SH-SY5Y (cell line): ENCODE results near the gene HACL1.

Experiments
- GATA2 ChIP-seq: IDR thresholded peaks from 2 replicates; pipeline ENCODE4 v1.6.1; 2011; ENCODE audit warnings: mild to moderate bottlenecking, low read depth, low read length
- GATA3 ChIP-seq: IDR thresholded peaks from 2 replicates; pipeline ENCODE4 v1.6.1; 2011; ENCODE audit warnings: low read depth, mild to moderate bottlenecking, low read length, moderate library complexity

GRCh38 chr3:15523660-15524417, 77.5 kb downstream of the HACL1 start:
- no peak for TF ChIP-seq GATA2
- TF ChIP-seq GATA3, result no peak
